BJ (cell line): ENCODE data around the gene PEX14. TPM values are rescaled to one million over a fixed set of nuclear protein-coding genes. Genes with fewer than 3 reads are reported as not detected.

Experiments used
- CTCF ChIA-PET: fragments of 350-600 bp; formaldehyde crosslinking; extraction: SDS; loops from one replicate; lab custom pipeline; 2021; ENCODE audit warnings: antibody characterized with exemption, inconsistent platforms; lab: Yijun Ruan, JAX
- POLR2A ChIA-PET: fragments of 300-600 bp; sonication (Branson Sonifier 250); formaldehyde crosslinking; extraction: SDS; loops from one replicate; lab custom pipeline; 2021; ENCODE audit warnings: antibody characterized with exemption; lab: Charles Lee
- DNase-seq: peaks from one replicate; pipeline ENCODE4 v3.0.0-alpha.2; 2011; ENCODE audit warnings: low read depth
- H3K27me3 ChIP-seq: 2 replicates; pipeline ENCODE4 v1.6.0; 2011; ENCODE audit warnings: low read length; ENCODE audit not compliant: control insufficient read depth, insufficient read depth
- H3K36me3 ChIP-seq: 2 replicates; pipeline ENCODE4 v1.5.1; 2011; ENCODE audit warnings: low read length; ENCODE audit not compliant: control insufficient read depth, insufficient read depth
- H3K4me3 ChIP-seq: 2 replicates; pipeline ENCODE4 v1.5.1; 2011; ENCODE audit warnings: low read depth, mild to moderate bottlenecking, control low read depth, low read length
- polyA plus RNA-seq: library from polyadenylated mRNA; depleted of rRNA; stranded (reverse); fragments of >200 nt; gene quantifications from 2 replicates; pipeline ENCODE4 v1.2.3, GENCODE V29; 2011
- TF ChIP-seq, protein P1 (sequence below): IDR thresholded peaks from 2 replicates; pipeline ENCODE4 v1.5.1; 2011; ENCODE audit warnings: low read depth, mild to moderate bottlenecking, control low read depth, inconsistent platforms, low read length, moderate library complexity; ENCODE audit not compliant: insufficient read depth

PEX14 gene
- polyA plus RNA-seq, 1 experiment, result 10.1 TPM

DNA sequence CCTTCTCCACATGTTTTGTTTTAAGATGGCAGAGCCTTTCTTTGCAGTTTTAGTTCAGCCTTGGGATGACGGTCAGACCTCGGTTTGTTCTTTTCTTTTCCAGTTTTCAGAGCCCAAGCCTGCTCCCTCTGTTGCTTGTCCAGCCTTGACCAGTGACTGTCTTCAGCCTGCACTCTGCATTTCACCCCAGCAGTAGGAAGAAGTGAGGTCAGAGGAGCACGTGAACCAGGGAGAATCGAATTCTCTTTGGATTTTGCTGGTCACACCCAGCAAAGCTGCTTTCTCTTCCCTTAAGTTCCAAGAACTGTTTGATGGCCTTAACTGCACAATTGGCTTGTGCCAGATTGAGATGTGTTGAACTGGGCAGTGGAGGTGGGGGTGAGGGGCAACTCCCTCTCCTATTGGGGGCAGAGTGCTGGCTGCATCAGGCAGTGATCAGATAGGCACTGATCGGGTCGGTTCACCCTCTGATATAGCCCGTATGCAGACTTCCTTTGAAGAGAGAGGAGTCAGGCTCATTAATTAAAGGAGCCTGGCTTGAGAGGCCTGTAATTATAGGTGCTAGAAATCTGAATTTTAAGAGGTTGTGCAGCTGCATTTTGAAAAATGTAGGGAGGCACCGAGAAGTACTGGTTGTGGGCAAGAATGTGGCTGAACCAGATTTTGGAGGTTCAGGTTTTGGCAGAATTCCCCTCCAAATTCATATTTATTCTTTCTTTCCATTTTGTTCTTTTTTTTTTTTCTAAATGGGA, 42.4 kb downstream of the PEX14 start:
- Histone ChIP-seq H3K4me3 (no peak overlapping the region), H3K36me3 (no peaks in the 10 kb centered on the region; the same call in 1 of the 2 replicates), H3K27me3 (no peaks in the 10 kb centered on the region)
- ChIA-PET POLR2A (no interaction called here), CTCF (interaction anchor here (0.6 to 0.7 kb wide), 2 partner anchors 10 to 463 kb away, joined by 4 read pairs; no protein-coding TSS in a partner anchor)
- DNase-seq, result no peak
- TF ChIP-seq, protein P1, sequence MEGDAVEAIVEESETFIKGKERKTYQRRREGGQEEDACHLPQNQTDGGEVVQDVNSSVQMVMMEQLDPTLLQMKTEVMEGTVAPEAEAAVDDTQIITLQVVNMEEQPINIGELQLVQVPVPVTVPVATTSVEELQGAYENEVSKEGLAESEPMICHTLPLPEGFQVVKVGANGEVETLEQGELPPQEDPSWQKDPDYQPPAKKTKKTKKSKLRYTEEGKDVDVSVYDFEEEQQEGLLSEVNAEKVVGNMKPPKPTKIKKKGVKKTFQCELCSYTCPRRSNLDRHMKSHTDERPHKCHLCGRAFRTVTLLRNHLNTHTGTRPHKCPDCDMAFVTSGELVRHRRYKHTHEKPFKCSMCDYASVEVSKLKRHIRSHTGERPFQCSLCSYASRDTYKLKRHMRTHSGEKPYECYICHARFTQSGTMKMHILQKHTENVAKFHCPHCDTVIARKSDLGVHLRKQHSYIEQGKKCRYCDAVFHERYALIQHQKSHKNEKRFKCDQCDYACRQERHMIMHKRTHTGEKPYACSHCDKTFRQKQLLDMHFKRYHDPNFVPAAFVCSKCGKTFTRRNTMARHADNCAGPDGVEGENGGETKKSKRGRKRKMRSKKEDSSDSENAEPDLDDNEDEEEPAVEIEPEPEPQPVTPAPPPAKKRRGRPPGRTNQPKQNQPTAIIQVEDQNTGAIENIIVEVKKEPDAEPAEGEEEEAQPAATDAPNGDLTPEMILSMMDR, result no peak

DNA sequence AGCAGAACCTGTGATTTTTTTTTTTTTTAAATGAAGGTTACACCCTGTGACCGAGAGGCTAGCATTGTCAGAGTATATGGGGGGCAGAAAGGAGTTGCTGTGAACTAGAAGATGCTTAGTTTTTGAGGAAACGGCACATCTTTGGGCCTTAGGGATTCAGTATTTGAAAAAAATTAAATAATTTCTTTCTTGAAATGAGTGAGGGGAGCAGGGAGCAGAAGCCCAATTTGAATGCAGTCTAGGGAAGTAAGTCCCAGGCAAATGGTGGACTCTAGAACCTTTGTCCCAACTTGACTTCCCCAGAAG, 42.9 kb downstream of the PEX14 start:
- DNase-seq, result no peak
- CTCF ChIA-PET, result interaction anchor here (0.6 kb wide), 1 partner anchor 462 kb away, joined by 4 read pairs; no protein-coding TSS in a partner anchor
- POLR2A ChIA-PET, result no interaction called here

DNA sequence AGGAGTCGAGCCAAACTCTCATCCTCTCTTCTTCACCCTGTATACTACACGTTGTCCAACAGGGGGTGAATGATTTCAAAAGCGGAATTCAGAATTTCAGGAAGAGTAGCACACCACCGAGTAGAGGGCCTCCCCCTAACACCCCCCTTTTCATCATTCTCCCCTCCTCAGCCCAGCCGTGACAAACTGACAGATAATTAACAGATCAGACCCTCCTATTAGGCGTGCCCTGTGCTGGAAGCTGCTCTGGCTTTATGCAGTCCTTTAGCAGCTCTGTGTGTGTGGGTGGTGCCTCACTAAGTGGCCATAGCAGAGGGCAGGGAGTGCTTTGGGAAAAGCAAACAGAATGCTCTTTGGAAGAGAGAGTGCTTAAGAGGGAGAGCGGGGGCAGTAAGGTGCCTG, 44.3 kb downstream of the PEX14 start:
- TF ChIP-seq, protein P1, result no peak
- no peak overlapping the region for H3K4me3 ChIP-seq
- no peaks in the 10 kb centered on the region; the same call in 1 of the 2 replicates for H3K36me3 ChIP-seq
- ChIA-PET CTCF (interaction anchor here (0.9 to 2.0 kb wide), 3 partner anchors 8 to 310 kb away, joined by 3 to 7 read pairs (median 4); no protein-coding TSS in a partner anchor), POLR2A (no interaction called here)
- no peak for DNase-seq
- no peaks in the 10 kb centered on the region for H3K27me3 ChIP-seq

More for the DNA sequence above, 42.9 kb downstream of the PEX14 start:
- Histone ChIP-seq H3K36me3 (no peaks in the 10 kb centered on the region; the same call in 1 of the 2 replicates), H3K27me3 (no peaks in the 10 kb centered on the region), H3K4me3 (no peak overlapping the region)
- TF ChIP-seq, protein P1, result no peak

DNA sequence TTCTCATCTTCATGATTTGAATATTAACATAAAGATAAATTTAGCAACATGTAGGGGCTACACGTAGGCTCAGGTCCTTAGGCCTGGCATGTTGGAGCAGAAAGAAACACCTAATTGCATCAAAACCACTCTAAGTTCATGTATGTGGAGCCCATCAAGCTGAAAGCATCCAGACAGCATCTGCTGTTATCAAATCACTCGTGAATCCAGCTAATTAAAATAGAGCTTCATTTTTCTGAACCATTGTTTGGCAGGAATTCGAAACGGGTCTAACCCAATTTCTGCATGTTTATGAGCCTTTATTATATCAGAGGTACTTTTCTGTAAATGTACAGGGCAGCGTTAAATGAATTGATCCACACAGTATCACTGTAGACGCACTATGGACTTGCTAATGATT, 45.7 kb downstream of the PEX14 start:
- no peak overlapping the region for H3K4me3 ChIP-seq
- no peaks in the 10 kb centered on the region; the same call in 1 of the 2 replicates for H3K36me3 ChIP-seq
- DNase-seq, result no peak
- no peaks in the 10 kb centered on the region for H3K27me3 ChIP-seq
- ChIA-PET POLR2A (interaction anchor here (0.5 to 0.6 kb wide), 2 partner anchors 169 to 656 kb away, joined by 3 to 5 read pairs; no protein-coding TSS in a partner anchor), CTCF (interaction anchor here (1.3 to 2.0 kb wide), 3 partner anchors 10 to 215 kb away, joined by 3 to 7 read pairs (median 4); no protein-coding TSS in a partner anchor)
- TF ChIP-seq, protein P1, result no peak

DNA sequence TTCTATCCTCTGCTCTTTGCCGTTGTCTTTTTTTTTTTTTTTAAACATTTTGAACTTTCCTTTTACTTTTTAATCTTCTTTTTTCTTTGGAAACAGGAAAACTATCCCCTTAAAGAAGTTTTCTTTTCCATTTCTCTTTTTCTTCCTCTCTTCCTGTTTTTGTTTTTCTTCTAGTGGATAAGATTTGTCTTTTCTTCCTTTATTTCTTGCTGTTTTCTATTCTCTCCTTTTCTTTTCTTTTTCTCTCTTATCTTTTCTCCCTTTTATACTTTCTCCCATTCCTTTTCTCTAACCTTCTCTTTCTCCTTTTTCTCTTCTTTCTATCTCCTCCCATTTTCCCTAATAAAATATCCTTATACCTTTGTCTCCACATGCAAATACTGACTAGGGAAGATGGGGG, 46.2 kb downstream of the PEX14 start:
- no peaks in the 10 kb centered on the region; the same call in 1 of the 2 replicates for H3K36me3 ChIP-seq
- POLR2A ChIA-PET, result no interaction called here
- no peak overlapping the region for H3K4me3 ChIP-seq
- CTCF ChIA-PET, result interaction anchor here (0.8 to 2.0 kb wide), 3 partner anchors 14 to 316 kb away, joined by 3 to 7 read pairs (median 4); no protein-coding TSS in a partner anchor
- H3K27me3 ChIP-seq, result no peaks in the 10 kb centered on the region
- DNase-seq, result no peak
- TF ChIP-seq, protein P1, result no peak
